GM21390 (cell line): ENCODE measurements around the gene ARL3.
"Not testable (repeated sequence)": the region's sequence is repeated elsewhere in the genome, so short reads cannot be mapped to it uniquely, and the experiment has no call there.

Experiments
- ATAC-seq: cut with Tn5 transposase; IDR thresholded peaks from one replicate; pipeline ENCODE4 v1.9.1; 2021; ENCODE audit not compliant: unreplicated experiment

The ARL3 gene, protein sequence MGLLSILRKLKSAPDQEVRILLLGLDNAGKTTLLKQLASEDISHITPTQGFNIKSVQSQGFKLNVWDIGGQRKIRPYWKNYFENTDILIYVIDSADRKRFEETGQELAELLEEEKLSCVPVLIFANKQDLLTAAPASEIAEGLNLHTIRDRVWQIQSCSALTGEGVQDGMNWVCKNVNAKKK

DNA sequence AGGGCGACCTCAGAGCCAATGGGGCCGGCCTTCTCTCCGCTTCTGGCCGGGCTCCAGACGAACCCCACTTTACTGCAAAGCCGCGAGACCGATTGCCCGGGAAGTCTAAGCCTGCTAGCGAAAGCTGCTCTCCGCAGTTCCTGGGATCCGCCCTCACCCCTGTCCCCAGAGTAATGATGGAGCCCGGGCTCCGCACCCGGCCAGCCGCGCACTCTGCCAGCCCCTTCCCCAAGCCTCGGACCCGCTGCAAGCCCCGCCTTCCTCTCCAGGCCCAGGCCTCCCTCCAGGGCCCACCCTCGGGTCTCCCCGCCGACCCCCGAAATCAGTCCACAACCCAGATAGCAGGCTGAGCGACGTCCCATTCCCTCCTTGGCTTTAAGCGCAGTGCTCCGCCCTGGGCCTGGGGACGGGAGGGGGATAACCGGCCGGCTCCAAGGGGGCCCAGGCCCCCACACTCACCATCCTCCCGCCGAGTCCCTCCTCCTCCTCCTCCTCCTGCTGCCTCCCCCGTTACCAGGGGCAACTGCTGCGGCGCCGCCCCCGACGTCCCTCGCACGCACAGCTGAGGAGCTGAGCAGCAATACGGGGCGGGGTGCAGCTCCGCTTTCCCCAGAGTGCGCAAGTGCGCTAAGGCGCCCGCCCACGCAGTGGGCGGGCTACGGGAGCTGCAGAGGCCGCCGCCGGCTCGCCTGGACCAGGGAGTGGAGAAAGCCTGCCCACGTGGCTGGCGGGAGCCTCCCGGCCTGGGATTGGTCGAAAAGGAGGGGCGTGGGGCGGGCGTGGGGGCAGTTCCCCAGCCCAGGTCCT, at the start of gene ARL3:
Gene ARL3, minus strand, starts transcription at position 584 of the 807 bp plus-strand sequence. Its CDS starts 122 bp downstream, at position 462.
- peak; percentile 89 for ATAC-seq

DNA sequence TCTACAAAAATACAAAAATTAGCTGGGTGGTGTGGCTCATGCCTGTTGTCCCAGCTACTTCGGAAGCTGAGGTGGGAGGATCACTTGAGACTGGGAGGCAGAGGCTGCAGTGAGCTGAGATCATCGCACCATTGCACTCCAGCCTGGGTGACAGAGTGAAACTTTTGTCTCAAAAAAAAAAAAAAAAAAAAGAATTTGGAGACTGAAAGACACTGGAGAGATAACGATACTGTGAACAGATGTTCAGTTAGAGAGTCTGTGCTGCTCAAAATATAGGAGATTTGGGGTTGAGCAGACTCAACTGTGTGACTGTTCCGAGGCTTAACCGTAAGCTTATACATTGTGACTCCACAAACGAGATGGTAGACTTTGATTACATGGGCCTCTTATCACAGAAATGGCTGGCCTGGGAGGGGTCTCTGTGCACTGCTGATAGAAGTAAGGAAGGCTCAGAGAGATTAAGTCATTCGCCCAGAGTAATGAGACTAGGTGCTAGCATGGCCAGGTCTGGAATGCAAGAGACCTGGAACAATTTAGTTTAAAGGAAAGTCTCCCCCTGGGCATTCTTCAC, 48.9 kb upstream of the ARL3 start:
- ATAC-seq, result no peak

DNA sequence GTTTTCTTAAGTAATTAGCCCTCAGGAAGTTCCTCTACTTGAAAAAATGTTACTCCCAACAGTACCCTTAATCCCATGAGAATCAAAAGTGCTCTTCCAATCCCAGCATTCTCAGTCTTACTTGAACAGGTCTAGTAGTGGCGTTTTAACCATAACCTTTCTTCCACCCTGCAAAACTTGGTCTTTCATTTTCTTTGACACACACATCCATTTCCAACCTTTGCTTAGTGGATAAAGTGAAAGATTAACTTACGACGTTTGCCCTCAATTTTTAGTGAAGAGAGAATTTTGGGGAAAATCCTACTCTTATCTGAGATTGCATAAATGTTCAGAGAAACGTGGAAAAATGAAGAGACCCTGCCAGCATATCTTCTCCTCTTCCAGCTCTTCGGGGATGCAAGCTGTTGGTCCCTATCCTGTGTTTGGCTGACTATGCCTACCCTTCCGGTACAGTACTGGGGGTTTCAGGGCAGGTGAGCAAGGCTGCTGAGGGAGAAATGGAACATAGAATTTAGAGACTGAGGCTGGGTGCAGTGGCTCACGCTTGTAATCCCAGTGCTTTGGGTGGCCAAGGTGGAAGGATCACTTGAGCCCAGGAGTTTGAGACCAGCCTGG, 48.3 kb upstream of the ARL3 start:
- ATAC-seq, result no peak

DNA sequence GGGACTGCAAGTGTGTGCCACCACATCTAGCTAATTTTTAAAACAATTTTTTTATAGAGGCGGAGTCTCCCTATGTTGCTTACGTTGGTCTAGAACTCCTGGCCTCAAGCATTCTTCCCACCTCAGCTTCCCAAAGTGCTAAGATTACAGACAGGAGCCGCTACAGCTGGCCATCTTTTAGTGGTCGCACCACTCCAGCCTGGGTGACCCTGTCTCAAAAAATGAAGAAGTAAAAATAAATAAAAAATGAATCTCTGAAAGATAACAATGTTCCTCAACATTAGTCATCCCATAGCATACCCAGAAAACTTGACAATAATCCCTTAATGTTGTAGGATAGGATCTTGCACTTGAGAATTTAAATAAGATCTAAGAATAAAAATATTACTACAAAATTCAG, 47.8 kb upstream of the ARL3 start:
- ATAC-seq, result no peak

DNA sequence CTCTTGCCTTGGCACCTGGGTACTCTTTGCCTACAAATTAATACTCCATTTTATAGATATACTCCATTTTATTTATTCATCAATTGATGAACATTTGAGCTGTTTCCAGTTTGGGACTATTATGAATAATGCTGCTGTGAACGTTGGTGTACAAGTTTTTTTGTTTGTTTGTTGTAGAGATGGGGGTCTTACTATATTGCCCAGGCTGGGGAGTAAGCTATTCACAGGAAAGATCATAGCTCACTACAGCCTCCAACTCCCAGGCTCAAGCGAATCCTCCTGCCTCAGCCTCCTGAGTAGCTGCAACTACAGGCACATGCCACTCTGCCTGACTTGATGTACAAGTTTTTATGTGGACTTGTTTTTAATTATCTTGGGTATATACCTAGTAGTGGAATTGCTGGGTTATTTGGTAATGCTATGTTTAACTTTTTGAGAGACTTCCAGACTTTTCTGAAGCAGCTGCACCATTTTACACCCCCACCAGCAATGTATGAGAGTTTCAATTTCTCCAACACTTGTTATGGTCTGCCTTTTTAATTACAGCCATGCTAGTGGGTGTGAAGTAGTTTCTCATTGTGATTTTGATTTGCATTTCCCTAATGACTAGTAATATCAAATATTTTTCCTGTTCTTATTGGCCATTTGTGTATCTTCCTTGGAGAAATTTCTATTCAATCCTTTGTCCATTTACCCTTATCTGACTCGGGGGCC, 45.5 kb upstream of the ARL3 start:
- no peak for ATAC-seq

DNA sequence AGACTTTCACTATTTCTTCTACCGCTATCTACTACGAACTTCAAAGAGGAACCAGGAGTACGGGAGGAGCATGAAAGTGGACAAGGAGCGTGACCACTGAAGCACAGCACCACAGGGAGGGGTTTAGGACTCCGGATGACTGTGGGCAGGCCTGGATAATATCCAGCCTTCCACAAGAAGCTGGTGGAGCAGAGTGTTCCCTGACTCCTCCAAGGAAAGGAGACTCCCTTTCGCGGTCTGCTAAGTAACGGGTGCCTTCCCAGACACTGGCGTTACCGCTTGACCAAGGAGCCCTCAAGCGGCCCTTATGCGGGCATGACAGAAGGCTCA, 44.7 kb upstream of the ARL3 start:
- not testable (repeated sequence) for ATAC-seq

DNA sequence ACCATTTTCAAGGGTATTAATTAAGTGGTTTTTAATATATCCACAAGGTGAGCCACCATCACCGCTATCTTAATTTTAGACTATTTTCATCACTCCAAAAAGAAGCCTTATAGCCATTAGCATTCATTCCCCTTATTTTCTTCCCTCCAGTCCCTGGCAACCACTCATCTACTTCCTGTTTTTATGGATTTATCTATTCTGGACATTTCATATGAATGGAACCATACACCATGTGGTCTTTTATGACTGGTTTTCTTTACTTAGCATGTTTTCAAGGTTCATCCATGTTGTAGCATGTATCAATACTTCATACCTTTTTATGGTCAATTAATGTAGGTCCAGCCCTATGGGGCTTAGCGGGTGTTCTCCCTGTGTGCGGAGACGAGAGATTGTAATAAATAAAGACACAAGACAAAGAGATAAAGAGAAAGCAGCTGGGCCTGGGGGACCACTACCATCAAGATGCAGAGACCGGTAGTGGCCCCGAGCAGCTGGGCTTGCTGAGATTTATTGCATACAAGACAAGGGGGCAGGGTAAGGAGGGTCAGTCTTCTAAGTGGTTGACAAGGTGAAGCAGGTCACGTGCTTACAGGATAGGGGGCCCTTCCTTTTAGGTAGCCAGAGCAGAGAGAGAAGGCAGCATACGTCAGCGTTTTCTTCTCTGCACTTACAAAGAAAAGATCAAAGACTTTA, 44.2 kb upstream of the ARL3 start:
- no peak for ATAC-seq

DNA sequence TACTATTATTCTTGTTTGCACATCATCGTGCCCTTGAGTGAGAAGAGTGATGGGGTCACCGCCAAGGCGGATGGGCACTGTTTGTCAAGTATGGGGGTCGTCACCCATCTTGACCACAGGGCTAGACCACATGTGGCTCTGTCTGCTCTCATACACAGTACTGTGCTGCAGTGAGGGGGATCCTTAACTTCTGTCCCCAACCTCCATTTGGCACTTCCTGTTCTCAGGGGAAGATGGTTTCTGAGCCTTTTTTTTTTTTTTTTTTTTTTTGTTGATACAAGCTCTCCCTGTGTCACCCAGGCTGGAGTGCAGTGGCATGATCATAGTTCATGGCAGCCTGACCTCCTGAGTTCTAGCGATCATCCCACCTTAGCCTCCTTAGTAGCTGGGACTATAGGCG, 43.1 kb upstream of the ARL3 start:
- no peak for ATAC-seq

DNA sequence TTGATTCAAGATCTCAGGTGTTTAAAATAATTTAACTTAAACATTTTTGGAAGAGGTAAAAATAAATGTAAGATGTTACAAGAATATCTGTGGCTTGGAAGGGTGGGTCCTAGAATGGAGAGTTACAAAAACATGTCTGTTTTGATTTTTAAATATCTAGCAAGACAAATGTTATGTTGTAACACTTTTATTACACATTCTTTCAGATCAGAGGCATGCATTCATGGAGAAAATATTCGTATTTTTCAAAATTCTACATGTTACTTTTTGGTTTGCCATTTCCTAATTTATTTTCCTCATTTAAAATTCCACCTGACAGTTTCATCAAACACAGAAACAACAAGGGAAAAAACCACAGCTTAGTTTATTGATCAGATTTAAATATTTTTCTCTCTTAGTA, 39.5 kb upstream of the ARL3 start:
- ATAC-seq, result no peak

DNA sequence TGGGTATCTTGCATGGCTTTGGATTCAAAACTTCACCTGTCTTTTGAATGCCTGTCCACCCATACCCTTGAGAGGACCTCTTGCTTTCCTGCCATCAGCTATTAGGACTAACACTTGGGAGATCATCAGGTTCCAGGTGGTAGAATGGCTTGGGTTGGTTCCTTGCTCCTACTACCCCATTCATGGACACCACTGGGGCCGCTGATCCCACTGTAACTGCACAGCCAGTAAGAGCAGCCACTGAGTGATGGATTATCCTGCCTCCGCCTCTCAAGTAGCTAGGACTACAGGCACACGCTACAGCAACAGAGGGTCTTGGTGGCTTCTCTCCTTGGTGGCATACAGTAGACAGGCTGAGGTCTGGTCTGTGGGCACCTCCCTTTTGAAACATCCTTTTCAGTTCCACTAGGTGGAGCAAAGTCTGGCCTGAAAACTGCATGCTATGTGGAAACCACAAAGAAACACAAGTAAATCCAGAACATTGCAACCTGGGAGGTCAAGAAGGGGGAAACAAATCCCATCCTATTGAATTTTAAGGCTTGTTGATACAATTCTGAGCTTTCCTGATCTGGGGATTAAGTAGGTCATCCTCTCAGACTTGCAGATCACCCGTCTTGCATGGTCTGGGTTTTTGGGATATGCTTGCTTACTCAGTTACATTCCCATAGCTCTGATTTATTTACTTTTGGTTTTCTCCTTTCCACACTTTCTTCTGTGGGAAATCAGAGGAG, 38.9 kb upstream of the ARL3 start:
- ATAC-seq, result no peak

DNA sequence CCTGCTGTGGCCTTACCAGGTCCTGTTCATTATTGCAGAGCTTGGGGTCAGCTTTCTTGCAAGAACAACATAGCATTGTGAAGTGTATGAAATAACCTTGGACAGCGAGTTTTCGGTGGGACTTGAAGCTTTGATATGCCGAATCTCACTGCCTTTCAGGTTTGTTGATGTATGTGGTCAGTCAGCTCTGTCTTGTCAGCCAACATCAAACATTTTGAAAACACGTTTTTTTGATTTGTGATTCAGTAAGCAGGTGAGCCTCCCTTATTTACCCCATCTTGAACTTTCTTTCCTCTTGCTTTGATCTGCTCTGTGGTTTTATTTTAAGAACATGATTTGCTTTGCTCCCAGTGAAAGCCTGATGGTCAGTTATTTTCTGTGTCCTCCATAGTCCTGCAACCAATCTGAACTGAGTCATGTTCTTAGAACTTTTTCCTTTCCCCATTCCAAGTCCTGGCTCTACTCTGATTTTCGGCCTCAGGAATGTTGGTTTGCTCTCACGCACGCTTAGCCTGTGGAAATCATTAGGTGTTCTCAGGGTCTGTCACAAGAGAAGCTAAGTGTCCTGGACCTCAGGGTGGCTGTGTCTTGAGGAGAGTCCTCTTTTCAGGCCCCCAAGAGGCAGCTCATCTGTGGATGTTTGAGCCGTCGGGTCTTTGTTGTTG, 38.2 kb upstream of the ARL3 start:
- no peak for ATAC-seq

DNA sequence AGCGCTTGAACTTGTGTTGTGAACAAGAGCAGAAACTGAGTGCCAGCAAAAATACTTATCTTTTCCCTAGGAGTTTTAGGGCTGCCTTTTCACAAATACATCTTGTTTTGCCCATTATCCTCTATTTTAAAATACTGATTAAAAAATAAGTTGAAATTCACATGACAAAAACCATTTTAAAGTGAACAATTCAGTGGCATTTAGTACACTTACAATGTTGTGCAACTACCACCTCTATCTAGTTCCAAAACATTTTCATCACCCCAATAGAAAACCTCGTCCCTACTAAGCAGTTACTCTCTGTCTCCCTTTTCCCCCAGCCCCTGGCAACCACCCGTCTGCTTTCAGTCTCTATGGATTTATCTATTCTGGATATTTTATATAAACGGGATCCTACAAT, 31.0 kb upstream of the ARL3 start:
- no peak for ATAC-seq

DNA sequence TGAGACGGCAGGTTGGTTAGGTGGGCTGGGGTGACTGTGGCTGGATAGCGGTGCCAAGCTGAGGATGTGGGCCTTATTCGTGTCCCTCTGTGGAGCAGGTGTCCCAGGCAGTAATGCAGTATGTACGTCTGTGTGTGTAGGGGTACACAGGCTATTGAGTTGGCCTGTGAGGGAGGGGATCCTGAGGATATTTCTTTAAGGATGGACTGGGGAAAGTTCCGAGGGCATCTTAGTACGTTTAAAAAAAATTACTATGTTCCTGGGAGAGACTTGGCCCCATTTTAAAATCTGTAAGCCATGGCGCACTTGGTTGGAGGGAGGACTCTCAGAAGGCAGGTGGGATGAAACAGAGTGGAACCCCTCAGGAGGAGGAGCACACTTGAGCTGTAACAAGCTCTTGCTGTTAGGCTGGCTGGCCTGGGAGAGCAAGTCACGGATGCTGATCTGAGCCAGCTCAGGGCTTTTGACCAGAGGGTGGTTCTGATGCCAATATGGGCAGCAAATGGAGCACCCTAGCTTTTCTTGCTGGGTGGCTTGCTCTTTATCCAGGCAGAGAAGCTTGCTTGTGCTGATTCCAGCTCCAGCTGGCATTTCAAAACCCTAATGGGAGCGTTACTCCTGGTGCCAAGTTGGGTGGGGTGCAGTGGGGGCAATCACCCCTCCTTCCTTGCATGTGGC, 30.3 kb upstream of the ARL3 start:
- ATAC-seq, result no peak

DNA sequence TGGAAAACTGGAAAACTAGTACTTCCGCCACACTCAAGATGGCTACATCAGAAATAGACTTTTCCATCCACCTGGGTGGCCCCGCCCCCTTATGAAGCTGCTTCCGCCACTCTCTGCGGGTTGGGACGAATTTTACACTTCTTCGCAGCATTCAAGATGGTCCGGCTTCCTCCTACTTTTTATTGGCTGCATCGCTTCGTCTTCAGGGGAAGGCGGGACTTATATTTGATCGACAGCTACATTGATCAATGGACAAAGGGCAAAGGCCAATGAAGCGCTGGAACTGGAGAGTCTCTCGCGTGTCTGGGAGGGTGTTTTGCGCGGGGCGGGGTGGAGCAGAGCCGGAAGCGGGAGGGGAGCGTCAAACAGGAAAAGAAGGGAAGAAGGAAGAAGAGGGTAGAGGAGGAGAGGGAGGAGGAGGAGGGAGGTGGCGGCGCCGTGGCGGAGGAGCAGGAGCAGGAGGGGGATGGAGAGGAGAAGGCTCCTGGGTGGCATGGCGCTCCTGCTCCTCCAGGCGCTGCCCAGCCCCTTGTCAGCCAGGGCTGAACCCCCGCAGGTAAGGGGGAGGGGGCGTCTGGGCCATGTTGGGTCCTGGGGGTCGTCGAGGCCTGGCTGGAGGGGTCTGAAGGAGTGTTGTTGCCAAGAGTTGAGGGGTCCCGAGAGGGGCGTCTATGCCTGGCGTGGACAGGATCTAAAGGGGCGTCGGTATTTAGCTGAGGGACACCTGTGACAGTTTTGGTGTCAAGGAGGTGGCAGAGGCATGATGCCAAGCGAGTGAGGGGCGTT, 29.6 kb upstream of the ARL3 start, which contains the start of gene WBP1L:
Gene WBP1L, plus strand, starts transcription at position 361 of the 786 bp plus-strand sequence. Its CDS starts 106 bp downstream, at position 467.
- ATAC-seq, result peak; percentile 97

DNA sequence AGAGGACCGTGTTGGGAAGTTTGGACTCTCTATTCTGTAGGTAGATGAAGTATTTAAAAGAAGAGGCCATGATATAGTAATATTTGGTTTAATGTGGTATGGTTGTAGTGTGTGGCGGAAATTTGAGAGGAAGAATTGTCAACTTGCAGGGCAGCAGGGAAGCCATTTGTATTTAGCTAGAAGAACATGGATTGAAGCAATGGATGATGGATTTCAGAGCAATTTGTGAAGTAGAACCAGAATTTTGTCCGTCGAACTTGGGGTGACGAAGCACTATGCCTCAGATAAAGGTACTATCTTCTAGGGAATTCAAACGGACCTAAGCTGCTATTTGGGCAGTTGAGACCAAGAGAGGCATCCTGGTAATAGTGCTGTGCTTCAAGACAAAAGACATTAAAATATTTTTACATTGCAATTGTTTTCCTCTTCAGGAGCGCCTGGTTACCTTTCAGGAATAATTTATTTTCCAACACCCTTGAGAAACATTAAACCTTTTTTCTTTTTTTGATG, 28.9 kb upstream of the ARL3 start:
- ATAC-seq, result no peak

DNA sequence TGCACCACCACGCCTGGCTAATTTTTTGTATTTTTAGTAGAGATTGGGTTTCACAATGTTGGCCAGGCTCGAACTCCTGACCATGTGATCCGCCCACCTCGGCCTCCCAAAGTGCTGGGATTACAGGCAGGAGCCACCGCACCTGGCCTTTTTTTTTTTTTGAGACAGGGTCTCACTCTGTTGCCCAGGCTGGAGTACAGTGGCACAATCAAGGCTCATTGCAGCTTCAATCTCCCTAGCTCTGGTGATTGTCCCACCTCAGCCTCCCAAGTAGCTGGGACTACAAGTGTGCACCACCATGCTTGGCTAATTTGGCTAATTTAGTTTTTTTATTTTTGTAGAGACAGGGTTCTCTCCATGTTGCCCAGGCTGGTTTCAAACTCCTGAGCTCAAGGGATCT, 28.1 kb upstream of the ARL3 start:
- not testable (repeated sequence) for ATAC-seq

DNA sequence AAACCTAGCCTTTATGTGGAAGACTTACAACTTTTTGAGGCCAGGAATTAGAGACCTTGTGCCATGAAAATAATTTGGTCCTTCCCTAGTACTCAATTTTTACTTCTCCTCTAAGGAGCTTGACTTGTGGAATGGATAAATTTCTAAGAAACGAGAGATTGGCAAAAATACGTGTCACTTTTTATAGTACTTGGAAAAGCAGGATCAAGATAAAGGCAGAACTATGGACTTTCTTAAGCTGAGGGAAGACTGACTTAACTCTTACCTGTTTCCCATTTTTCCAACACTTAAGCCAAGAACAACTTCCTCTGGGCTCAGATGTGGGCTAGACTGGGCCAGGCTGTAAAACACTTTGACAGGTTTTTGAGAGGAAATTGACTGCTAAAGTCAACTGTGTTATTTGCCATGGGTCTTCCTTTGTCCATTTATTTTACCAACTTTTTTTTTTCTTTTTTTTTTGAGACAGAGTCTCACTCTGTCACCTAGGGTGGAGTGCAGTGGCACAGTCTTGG, 27.6 kb upstream of the ARL3 start:
- no peak for ATAC-seq

DNA sequence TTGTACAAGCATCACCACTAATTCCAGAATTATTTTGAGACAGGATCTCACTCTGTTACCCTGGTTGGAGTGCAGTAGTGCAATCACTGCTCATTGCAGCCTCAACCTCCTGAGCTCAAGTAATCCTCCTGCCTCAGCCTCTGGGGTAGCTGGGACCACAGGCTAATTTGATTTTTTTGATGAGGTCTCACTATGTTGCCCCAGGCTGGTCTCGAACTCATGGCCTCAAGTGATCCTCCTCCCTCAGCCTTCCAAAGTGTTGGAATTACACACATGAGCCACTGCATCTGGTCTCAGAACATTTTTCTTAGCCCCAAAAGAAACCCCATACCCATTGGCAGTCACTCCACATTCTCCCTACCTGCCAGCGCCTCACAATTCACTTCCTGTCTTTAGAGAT, 26.0 kb upstream of the ARL3 start:
- ATAC-seq, result no peak
